A673 (cell line): ENCODE results near the gene TUBA4A. TPM values are rescaled to one million over a fixed set of nuclear protein-coding genes. Genes with fewer than 3 reads are reported as not detected.
A peak's percentile ranks its signal among the peaks of the same experiment; 100 is the strongest.

Experiments used
- BruUV-seq: library from RNA; stranded (reverse); fragments of 400-500 nt; replicated peaks from 2 replicates; lab custom pipeline; 2021; lab: Mats Ljungman, UMichigan
- CTCF ChIA-PET: fragments of 300-600 bp; sonication (Branson Sonifier 250); formaldehyde crosslinking; loops from one replicate; lab custom pipeline; 2022; ENCODE audit warnings: antibody characterized with exemption; lab: Charles Lee
- POLR2A ChIA-PET: fragments of 300-600 bp; sonication (Branson Sonifier 250); formaldehyde crosslinking; loops from one replicate; lab custom pipeline; 2022; ENCODE audit warnings: antibody characterized with exemption; ENCODE audit not compliant: low non-redundant PET; lab: Charles Lee
- DNase-seq: peaks from one replicate; pipeline ENCODE4 v3.0.0-alpha.2; 2015; ENCODE audit warnings: low spot score
- H3K27ac ChIP-seq: fragments of 200-600 bp; sonication (generic); 2 replicates; pipeline ENCODE4 v1.5.1; 2016; ENCODE audit warnings: mixed run types, low read depth, mild to moderate bottlenecking, mixed read lengths, antibody characterized with exemption, low read length; ENCODE audit not compliant: poor library complexity, severe bottlenecking
- H3K27me3 ChIP-seq: fragments of 200-600 bp; sonication (generic); replicated peaks from 2 replicates; pipeline ENCODE4 v1.6.1; 2017; ENCODE audit warnings: mixed run types, low read depth, mild to moderate bottlenecking, mixed read lengths, antibody characterized with exemption, low read length; ENCODE audit not compliant: insufficient read depth, poor library complexity
- H3K36me3 ChIP-seq: fragments of 200-600 bp; sonication (generic); 2 replicates; pipeline ENCODE4 v1.6.1; 2016; ENCODE audit warnings: mixed run types, mild to moderate bottlenecking, mixed read lengths, antibody characterized with exemption, low read length; ENCODE audit not compliant: insufficient read depth, poor library complexity, severe bottlenecking
- H3K4me1 ChIP-seq: fragments of 200-600 bp; sonication (generic); 2 replicates; pipeline ENCODE4 v1.6.1; 2017; ENCODE audit warnings: mixed run types, mild to moderate bottlenecking, mixed read lengths, antibody characterized with exemption, low read length; ENCODE audit not compliant: insufficient read depth, poor library complexity, severe bottlenecking
- H3K4me3 ChIP-seq: fragments of 200-600 bp; sonication (generic); 2 replicates; pipeline ENCODE4 v1.5.1; 2016; ENCODE audit warnings: low read depth, mixed run types, mild to moderate bottlenecking, mixed read lengths, low read length; ENCODE audit not compliant: poor library complexity, severe bottlenecking
- H3K9me3 ChIP-seq: fragments of 200-600 bp; sonication (generic); 2 replicates; pipeline ENCODE4 v1.6.1; 2016; ENCODE audit warnings: mixed run types, low read depth, mild to moderate bottlenecking, mixed read lengths, antibody characterized with exemption, low read length; ENCODE audit not compliant: poor library complexity, severe bottlenecking
- CTCF ChIP-seq: fragments of 300-800, 200-600 bp; sonication (generic); conservative IDR thresholded peaks from 2 replicates; pipeline ENCODE4 v1.5.1; 2017; ENCODE audit warnings: low read depth, mild to moderate bottlenecking, antibody characterized with exemption, low read length, moderate library complexity, mixed read lengths
- EZH2 ChIP-seq: fragments of 200-600 bp; sonication (generic); IDR thresholded peaks from 2 replicates; pipeline ENCODE4 v1.6.1; 2017; ENCODE audit warnings: borderline replicate concordance, low read depth, mild to moderate bottlenecking, mixed read lengths, antibody characterized with exemption, low read length; ENCODE audit not compliant: poor library complexity, severe bottlenecking
- intact Hi-C: fragments of 100-400 bp; cut with micrococcal nuclease; formaldehyde crosslinking; loops from one replicate; pipeline ENCODE4 v1.10.0; 2022; ENCODE audit not compliant: unreplicated experiment
- total RNA-seq: library from RNA; stranded (reverse); gene quantifications from 2 replicates; pipeline ENCODE4 v1.2.3, GENCODE V29; 2021

The TUBA4A gene
- total RNA-seq, 1 experiment from 2014 or later = 68.0 TPM

GRCh38 chr2:219291394-219291793 is 37.7 kb upstream of the TUBA4A start:
- TF ChIP-seq CTCF = no peak
- no peak for TF ChIP-seq EZH2
- H3K36me3 ChIP-seq = no peaks in the 10 kb centered on the region
- H3K4me1 ChIP-seq = peaks cover 7% of the 10 kb centered on the region
- no TSS peak for BruUV-seq
- H3K27ac ChIP-seq = no peak overlapping the region
- ChIA-PET CTCF (no interaction called here), POLR2A (no interaction called here)
- H3K4me3 ChIP-seq = no peak overlapping the region
- DNase-seq = no peak
- intact Hi-C loops = loop anchor here (10.0 kb wide), 2 partner anchors 237 to 437 kb away; partner anchors contain the start of gene WNT6
- no peaks in the 10 kb centered on the region for H3K27me3 ChIP-seq
- no peaks in the 10 kb centered on the region for H3K9me3 ChIP-seq

GRCh38 chr2:219290381-219291171 is 36.9 kb upstream of the TUBA4A start:
- peaks cover 7% of the 10 kb centered on the region for H3K4me1 ChIP-seq
- CTCF ChIA-PET = no interaction called here
- POLR2A ChIA-PET = interaction anchor here (0.6 kb wide), 1 partner anchor 109 kb away, joined by 6 read pairs; no protein-coding TSS in a partner anchor
- H3K36me3 ChIP-seq = no peaks in the 10 kb centered on the region
- H3K4me3 ChIP-seq = no peak overlapping the region
- no peak overlapping the region for H3K27ac ChIP-seq
- H3K27me3 ChIP-seq = no peaks in the 10 kb centered on the region
- no peak for DNase-seq
- BruUV-seq = no TSS peak
- intact Hi-C loops = loop anchor here (10.0 kb wide), 2 partner anchors 236 to 436 kb away; partner anchors contain the start of gene WNT6
- no peaks in the 10 kb centered on the region for H3K9me3 ChIP-seq
- TF ChIP-seq EZH2 = no peak
- no peak for TF ChIP-seq CTCF

GRCh38 chr2:219289537-219290361 is 36.0 kb upstream of the TUBA4A start:
- H3K27ac ChIP-seq = no peak overlapping the region
- POLR2A ChIA-PET = no interaction called here
- peaks cover 7% of the 10 kb centered on the region for H3K4me1 ChIP-seq
- TF ChIP-seq EZH2 (no peak), CTCF (no peak)
- peak; percentile 56 for DNase-seq
- CTCF ChIA-PET = no interaction called here
- H3K27me3 ChIP-seq = no peaks in the 10 kb centered on the region
- BruUV-seq = no TSS peak
- no peaks in the 10 kb centered on the region for H3K9me3 ChIP-seq
- no peak overlapping the region for H3K4me3 ChIP-seq
- intact Hi-C loops = loop anchor here (10.0 kb wide), 2 partner anchors 235 to 435 kb away; partner anchors contain the start of gene WNT6
- peaks cover 2% of the 10 kb centered on the region for H3K36me3 ChIP-seq
